ENCODE results near the gene CEND1. TPM values are rescaled to one million over a fixed set of nuclear protein-coding genes. Genes with fewer than 3 reads are reported as not detected.
A peak's percentile ranks its signal among the peaks of the same experiment; 100 is the strongest.

Gene CEND1
- total and polyA plus RNA-seq, 2 of the 13 experiments (the other 11 are each of a cell fraction or from before 2014, with no cell fraction given), result not detected

DNA sequence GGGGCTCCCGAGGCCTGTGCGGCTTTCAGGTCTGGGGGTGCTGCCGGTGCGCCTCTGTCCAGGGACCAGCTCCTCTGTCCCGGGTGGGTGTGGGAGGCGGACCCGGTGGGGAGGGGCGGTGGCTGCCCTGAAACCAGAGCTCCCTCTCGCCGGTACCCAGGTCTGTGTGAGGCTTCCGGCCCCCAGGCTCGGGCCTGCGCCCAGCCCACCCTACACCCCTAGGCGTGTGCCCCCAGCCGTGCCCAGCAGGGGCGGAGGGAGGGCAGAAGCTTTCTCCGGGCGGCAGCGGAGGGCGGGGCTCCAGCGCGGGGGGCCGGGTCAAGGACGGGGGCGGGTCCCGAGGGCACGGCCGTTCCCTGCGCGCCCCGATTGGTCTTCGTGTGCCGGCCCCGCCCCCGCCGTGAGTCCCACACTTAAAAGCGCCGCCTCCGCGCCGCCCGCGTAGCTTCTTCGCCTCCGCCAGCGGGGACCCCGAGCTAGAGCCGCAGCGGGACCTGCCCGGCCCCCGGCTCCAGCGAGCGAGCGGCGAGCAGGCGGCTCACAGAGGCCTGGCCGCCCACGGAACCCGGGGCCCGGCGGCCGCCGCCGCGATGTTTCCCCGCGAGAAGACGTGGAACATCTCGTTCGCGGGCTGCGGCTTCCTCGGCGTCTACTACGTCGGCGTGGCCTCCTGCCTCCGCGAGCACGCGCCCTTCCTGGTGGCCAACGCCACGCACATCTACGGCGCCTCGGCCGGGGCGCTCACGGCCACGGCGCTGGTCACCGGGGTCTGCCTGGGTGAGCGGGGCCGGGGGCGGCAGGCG, 29.4 kb upstream of the CEND1 start (continued):
- TF ChIP-seq, protein P1, sequence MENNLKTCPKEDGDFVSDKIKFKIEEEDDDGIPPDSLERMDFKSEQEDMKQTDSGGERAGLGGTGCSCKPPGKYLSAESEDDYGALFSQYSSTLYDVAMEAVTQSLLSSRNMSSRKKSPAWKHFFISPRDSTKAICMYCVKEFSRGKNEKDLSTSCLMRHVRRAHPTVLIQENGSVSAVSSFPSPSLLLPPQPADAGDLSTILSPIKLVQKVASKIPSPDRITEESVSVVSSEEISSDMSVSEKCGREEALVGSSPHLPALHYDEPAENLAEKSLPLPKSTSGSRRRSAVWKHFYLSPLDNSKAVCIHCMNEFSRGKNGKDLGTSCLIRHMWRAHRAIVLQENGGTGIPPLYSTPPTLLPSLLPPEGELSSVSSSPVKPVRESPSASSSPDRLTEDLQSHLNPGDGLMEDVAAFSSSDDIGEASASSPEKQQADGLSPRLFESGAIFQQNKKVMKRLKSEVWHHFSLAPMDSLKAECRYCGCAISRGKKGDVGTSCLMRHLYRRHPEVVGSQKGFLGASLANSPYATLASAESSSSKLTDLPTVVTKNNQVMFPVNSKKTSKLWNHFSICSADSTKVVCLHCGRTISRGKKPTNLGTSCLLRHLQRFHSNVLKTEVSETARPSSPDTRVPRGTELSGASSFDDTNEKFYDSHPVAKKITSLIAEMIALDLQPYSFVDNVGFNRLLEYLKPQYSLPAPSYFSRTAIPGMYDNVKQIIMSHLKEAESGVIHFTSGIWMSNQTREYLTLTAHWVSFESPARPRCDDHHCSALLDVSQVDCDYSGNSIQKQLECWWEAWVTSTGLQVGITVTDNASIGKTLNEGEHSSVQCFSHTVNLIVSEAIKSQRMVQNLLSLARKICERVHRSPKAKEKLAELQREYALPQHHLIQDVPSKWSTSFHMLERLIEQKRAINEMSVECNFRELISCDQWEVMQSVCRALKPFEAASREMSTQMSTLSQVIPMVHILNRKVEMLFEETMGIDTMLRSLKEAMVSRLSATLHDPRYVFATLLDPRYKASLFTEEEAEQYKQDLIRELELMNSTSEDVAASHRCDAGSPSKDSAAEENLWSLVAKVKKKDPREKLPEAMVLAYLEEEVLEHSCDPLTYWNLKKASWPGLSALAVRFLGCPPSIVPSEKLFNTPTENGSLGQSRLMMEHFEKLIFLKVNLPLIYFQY (CRISPR knock-in tag; IDR thresholded peaks at IDR 0.05; ENCODE audit: borderline replicate concordance), result peak; percentile 18; the same call in 1 of the 2 replicates
- no peak for TF ChIP-seq RAD51 (IDR thresholded peaks at IDR 0.05; ENCODE audit: borderline replicate concordance)
- 0 out of 2 replicates have a peak, but pooled peaks have one; percentile 58 for TF ChIP-seq ZNF136 (CRISPR knock-in tag; IDR thresholded peaks at IDR 0.05; ENCODE audit: low read depth)
- TF ChIP-seq TMF1 (CRISPR knock-in tag; IDR thresholded peaks at IDR 0.05; ENCODE audit: low read depth), result 0 out of 2 replicates have a peak, but pooled peaks have one; percentile 31
- no peak for TF ChIP-seq WIZ (CRISPR knock-in tag; IDR thresholded peaks at IDR 0.05)
- no peak; the same call in 1 of the 2 replicates for TF ChIP-seq ARNTL (CRISPR knock-in tag; IDR thresholded peaks at IDR 0.05)
- 0 out of 2 replicates have a peak, but pooled peaks have one; percentile 21 for TF ChIP-seq SP5 (CRISPR knock-in tag; IDR thresholded peaks at IDR 0.05; ENCODE audit: borderline replicate concordance, low read depth)
- peak; percentile 89 for TF ChIP-seq HIC2 (CRISPR knock-in tag; IDR thresholded peaks at IDR 0.05; ENCODE audit: low read depth)
- peak; percentile 19; the same call in 1 of the 2 replicates for TF ChIP-seq ZNF362 (CRISPR knock-in tag; IDR thresholded peaks at IDR 0.05; ENCODE audit: borderline replicate concordance)
- no peak for TF ChIP-seq POGZ (CRISPR knock-in tag; IDR thresholded peaks at IDR 0.05)
- TF ChIP-seq DMAP1 (CRISPR knock-in tag; IDR thresholded peaks at IDR 0.05), result peak; percentile 55; the same call in 1 of the 2 replicates
- TF ChIP-seq HOXA5 (CRISPR knock-in tag; IDR thresholded peaks at IDR 0.05), result no peak
- peak; percentile 63 for TF ChIP-seq NFYC (CRISPR knock-in tag; IDR thresholded peaks at IDR 0.05)
- peak; percentile 99 for TF ChIP-seq RBFOX2 (IDR thresholded peaks at IDR 0.05; ENCODE audit: low read depth, low read length)
- TF ChIP-seq ZBTB14 (CRISPR knock-in tag; IDR thresholded peaks at IDR 0.05), result peak; percentile 35; the same call in 1 of the 2 replicates
- TF ChIP-seq POLR2A (IDR thresholded peaks at IDR 0.05; ENCODE audit: insufficient read depth in 1 of 2, low read depth in 2 of 2, low read length in 2 of 2), result peak in 1 of 2 experiments; percentile 89; a peak in 2 of 4 replicates
- TF ChIP-seq, protein P2, sequence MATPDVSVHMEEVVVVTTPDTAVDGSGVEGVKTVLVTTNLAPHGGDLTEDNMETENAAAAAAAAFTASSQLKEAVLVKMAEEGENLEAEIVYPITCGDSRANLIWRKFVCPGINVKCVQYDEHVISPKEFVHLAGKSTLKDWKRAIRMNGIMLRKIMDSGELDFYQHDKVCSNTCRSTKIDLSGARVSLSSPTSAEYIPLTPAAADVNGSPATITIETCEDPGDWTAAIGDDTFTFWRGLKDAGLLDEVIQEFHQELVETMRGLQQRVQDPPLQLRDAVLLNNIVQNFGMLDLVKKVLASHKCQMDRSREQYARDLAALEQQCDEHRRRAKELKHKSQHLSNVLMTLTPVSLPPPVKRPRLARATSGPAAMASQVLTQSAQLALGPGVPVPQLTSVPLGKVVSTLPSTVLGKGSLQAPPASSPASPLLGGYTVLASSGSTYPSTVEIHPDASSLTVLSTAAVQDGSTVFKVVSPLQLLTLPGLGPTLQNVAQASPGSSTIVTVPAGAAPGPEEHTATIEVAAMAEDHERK (CRISPR knock-in tag; IDR thresholded peaks at IDR 0.05; ENCODE audit: low read depth), result no peak
- peak; percentile 19; the same call in 1 of the 2 replicates for TF ChIP-seq ELF3 (CRISPR knock-in tag; IDR thresholded peaks at IDR 0.05)

All from HepG2 (cell line).